HG02973 (cell line): Measurements from ENCODE around the gene LRRC27.

Source experiments
- ATAC-seq: cut with Tn5 transposase; IDR thresholded peaks from one replicate; pipeline ENCODE4 v1.9.1; 2021; ENCODE audit warnings: moderate library complexity; ENCODE audit not compliant: unreplicated experiment

The LRRC27 gene

GRCh38 chr10:132421847-132422751 lies 90.1 kb downstream of the LRRC27 start:
- ATAC-seq = peak; percentile 28

- no peak for ATAC-seq
Observed at GRCh38 chr10:132422903-132423825, 91.2 kb downstream of the LRRC27 start.

- ATAC-seq = no peak
Observed at GRCh38 chr10:132423966-132424861, 92.2 kb downstream of the LRRC27 start.

GRCh38 chr10:132425029-132425756 lies 93.2 kb downstream of the LRRC27 start:
- ATAC-seq = no peak

GRCh38 chr10:132425757-132426155 lies 93.8 kb downstream of the LRRC27 start:
- ATAC-seq = no peak

GRCh38 chr10:132427006-132427771 lies 95.2 kb downstream of the LRRC27 start:
- no peak for ATAC-seq

- no peak for ATAC-seq
Observed at GRCh38 chr10:132427939-132428367, 96.0 kb downstream of the LRRC27 start.

- no peak for ATAC-seq
Observed at GRCh38 chr10:132428486-132428995, 96.5 kb downstream of the LRRC27 start.
